ENCODE measurements around the gene LCP2. TPM values are rescaled to one million over a fixed set of nuclear protein-coding genes. Genes with fewer than 3 reads are reported as not detected.

LCP2 gene
- total RNA-seq, 1 experiment from 2014 or later: 0.61 TPM

- CTCF ChIA-PET: interaction anchor here (3.1 kb wide), 1 partner anchor 145 kb away, joined by 10 read pairs; no protein-coding TSS in a partner anchor
- intact Hi-C loops (cut with micrococcal nuclease): no loop called here
Observed at GRCh38 chr5:170276140-170276539, 21.4 kb downstream of the LCP2 start.

More at GRCh38 chr5:170276140-170276539, 21.4 kb downstream of the LCP2 start:
- Histone ChIP-seq H4K20me1 (ENCODE audit: insufficient read depth) (no peaks in the 10 kb centered on the region), H3K4me3 (replicated peaks in 1 of 2; ENCODE audit: low read depth in 1 of 2, low read length in 2 of 2) (no peak overlapping the region), H3K4me1 (ENCODE audit: control insufficient read depth in 1 of 2, insufficient read depth in 2 of 2, low read length in 2 of 2) (no peaks in the 10 kb centered on the region), H3K4me2 (ENCODE audit: low read length) (no peak overlapping the region), H3K79me2 (ENCODE audit: insufficient read depth, low read length) (no peaks in the 10 kb centered on the region), H3K27ac (ENCODE audit: low read depth, low read length) (no peak overlapping the region), H3K36me3 (ENCODE audit: control insufficient read depth in 1 of 2, insufficient read depth in 2 of 2, low read length in 2 of 2) (no peaks in the 10 kb centered on the region), H3K9me3 (ENCODE audit: control insufficient read depth in 1 of 2, insufficient read depth in 1 of 2, low read depth in 1 of 2, low read length in 2 of 2) (no peaks in the 10 kb centered on the region), H2AFZ (ENCODE audit: low read depth, low read length, poor library complexity, severe bottlenecking) (no peak overlapping the region), H3K9ac (ENCODE audit: low read length) (no peak overlapping the region), H3K27me3 (ENCODE audit: insufficient read depth, low read length) (peaks cover 16% of the 10 kb centered on the region; the same call in 1 of the 2 replicates), H3K9me2 (ENCODE audit: insufficient read depth) (no peaks in the 10 kb centered on the region)
- TF ChIP-seq ZNF274 (IDR thresholded peaks at IDR 0.05; ENCODE audit: low read depth, low read length) (no peak), EZH2 (IDR thresholded peaks at IDR 0.05) (no peak), EGR1 (IDR thresholded peaks at IDR 0.05; ENCODE audit: low read depth) (no peak), FOSL1 (IDR thresholded peaks at IDR 0.05; ENCODE audit: low read depth) (no peak), SP1 (IDR thresholded peaks at IDR 0.05; ENCODE audit: low read depth) (no peak), CTCF (IDR thresholded peaks at IDR 0.05 in 2 of 3, conservative IDR thresholded peaks at IDR 0.05 in 1 of 3; ENCODE audit: borderline replicate concordance in 1 of 3, insufficient read depth in 1 of 3, low read depth in 2 of 3, low read length in 2 of 3) (no peak), TCF7L2 (IDR thresholded peaks at IDR 0.05; ENCODE audit: borderline replicate concordance, extremely low read depth, insufficient read depth, insufficient read length) (no peak), POLR2AphosphoS5 (IDR thresholded peaks at IDR 0.05; ENCODE audit: low read depth, low read length) (no peak), JUND (IDR thresholded peaks at IDR 0.05) (no peak), ELF1 (IDR thresholded peaks at IDR 0.05; ENCODE audit: borderline replicate concordance, low read depth) (no peak), ZBTB33 (IDR thresholded peaks at IDR 0.05; ENCODE audit: extremely low read depth, insufficient replicate concordance, low read length) (no peak), POLR2A (IDR thresholded peaks at IDR 0.05; ENCODE audit: borderline replicate concordance, extremely low read depth, insufficient read depth, insufficient read length) (no peak), MAX (IDR thresholded peaks at IDR 0.05) (no peak), REST (IDR thresholded peaks at IDR 0.05; ENCODE audit: low read depth) (no peak)
- TF ChIP-seq, protein P1, sequence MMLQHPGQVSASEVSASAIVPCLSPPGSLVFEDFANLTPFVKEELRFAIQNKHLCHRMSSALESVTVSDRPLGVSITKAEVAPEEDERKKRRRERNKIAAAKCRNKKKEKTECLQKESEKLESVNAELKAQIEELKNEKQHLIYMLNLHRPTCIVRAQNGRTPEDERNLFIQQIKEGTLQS (IDR thresholded peaks at IDR 0.05): no peak
- POLR2A ChIA-PET: no interaction called here
- no TSS peak for BruUV-seq (replicated peaks)
- RAD21 ChIA-PET (ENCODE audit: low non-redundant PET in 1 of 2, low total read pairs in 2 of 2, uncharacterized antibody in 2 of 2, unreplicated experiment in 2 of 2): no interaction called here
- DNase-seq (ENCODE audit: low read depth, low spot score) (no peak), ATAC-seq (no peak)
